ENCODE data around the gene ZNF19.

DNA sequence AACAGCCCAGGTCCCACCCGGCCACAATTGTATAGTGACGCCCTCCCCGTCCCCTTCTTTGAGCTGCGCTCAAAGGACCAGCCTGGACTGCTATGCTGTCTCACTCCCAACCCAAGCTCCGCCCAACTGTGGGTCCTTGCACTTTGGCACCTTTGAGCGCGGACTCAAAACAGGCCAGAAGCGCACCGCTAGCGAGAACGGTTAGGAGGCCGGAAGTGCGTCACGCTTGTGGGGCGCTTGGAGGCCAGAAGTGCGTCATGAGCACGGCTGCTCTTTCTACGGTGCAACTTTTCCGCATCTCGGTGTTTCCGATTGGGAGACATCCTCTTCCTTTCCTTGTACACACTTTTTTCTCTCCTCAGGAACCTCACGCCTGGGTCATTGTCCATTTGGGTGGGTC lies at the start of gene ZNF19:
- TF ChIP-seq, protein P1, sequence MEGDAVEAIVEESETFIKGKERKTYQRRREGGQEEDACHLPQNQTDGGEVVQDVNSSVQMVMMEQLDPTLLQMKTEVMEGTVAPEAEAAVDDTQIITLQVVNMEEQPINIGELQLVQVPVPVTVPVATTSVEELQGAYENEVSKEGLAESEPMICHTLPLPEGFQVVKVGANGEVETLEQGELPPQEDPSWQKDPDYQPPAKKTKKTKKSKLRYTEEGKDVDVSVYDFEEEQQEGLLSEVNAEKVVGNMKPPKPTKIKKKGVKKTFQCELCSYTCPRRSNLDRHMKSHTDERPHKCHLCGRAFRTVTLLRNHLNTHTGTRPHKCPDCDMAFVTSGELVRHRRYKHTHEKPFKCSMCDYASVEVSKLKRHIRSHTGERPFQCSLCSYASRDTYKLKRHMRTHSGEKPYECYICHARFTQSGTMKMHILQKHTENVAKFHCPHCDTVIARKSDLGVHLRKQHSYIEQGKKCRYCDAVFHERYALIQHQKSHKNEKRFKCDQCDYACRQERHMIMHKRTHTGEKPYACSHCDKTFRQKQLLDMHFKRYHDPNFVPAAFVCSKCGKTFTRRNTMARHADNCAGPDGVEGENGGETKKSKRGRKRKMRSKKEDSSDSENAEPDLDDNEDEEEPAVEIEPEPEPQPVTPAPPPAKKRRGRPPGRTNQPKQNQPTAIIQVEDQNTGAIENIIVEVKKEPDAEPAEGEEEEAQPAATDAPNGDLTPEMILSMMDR (IDR thresholded peaks at IDR 0.05) = no peak
- no peak for TF ChIP-seq POLR2A (IDR thresholded peaks at IDR 0.05)

All from esophagus squamous epithelium (tissue), 4 donors.